ENCODE measurements around the gene UBTF.

UBTF gene

GRCh38 chr17:44229090-44229489 is 9.6 kb upstream of the UBTF start:
- TF ChIP-seq GLIS3 (CRISPR knock-in tag; IDR thresholded peaks at IDR 0.05) (no peak), CSRNP3 (CRISPR knock-in tag; IDR thresholded peaks at IDR 0.05) (no peak), ESRRG (CRISPR knock-in tag; IDR thresholded peaks at IDR 0.05) (no peak), ZC3H10 (CRISPR knock-in tag; IDR thresholded peaks at IDR 0.05) (no peak), TCF4 (CRISPR knock-in tag; IDR thresholded peaks at IDR 0.05; ENCODE audit: borderline replicate concordance) (no peak), OSR1 (CRISPR knock-in tag; IDR thresholded peaks at IDR 0.05) (no peak), POU6F1 (CRISPR knock-in tag; IDR thresholded peaks at IDR 0.05; ENCODE audit: borderline replicate concordance, low read depth) (no peak), RARB (CRISPR knock-in tag; IDR thresholded peaks at IDR 0.05) (no peak), ARNTL (CRISPR knock-in tag; IDR thresholded peaks at IDR 0.05; ENCODE audit: borderline replicate concordance, low read depth) (no peak), TOX (CRISPR knock-in tag; IDR thresholded peaks at IDR 0.05; ENCODE audit: borderline replicate concordance) (no peak), PATZ1 (CRISPR knock-in tag; IDR thresholded peaks at IDR 0.05; ENCODE audit: borderline replicate concordance) (no peak), BACH2 (CRISPR knock-in tag; IDR thresholded peaks at IDR 0.05; ENCODE audit: borderline replicate concordance) (no peak), ZNF8 (CRISPR knock-in tag; IDR thresholded peaks at IDR 0.05) (no peak), PPARA (CRISPR knock-in tag; IDR thresholded peaks at IDR 0.05; ENCODE audit: borderline replicate concordance) (no peak), ZFP30 (CRISPR knock-in tag; IDR thresholded peaks at IDR 0.05) (no peak), SNAI2 (CRISPR knock-in tag; IDR thresholded peaks at IDR 0.05) (no peak), ZNF565 (CRISPR knock-in tag; conservative IDR thresholded peaks at IDR 0.05; ENCODE audit: low read depth) (no peak)
- ATAC-seq: no peak

- no peak for ATAC-seq
- TF ChIP-seq POU6F1 (CRISPR knock-in tag; IDR thresholded peaks at IDR 0.05; ENCODE audit: borderline replicate concordance, low read depth) (no peak), ISL1 (CRISPR knock-in tag; IDR thresholded peaks at IDR 0.05) (peak; percentile 64), GLIS3 (CRISPR knock-in tag; IDR thresholded peaks at IDR 0.05) (no peak), CREB5 (CRISPR knock-in tag; IDR thresholded peaks at IDR 0.05; ENCODE audit: low read depth) (no peak), TOX (CRISPR knock-in tag; IDR thresholded peaks at IDR 0.05; ENCODE audit: borderline replicate concordance) (no peak), OSR1 (CRISPR knock-in tag; IDR thresholded peaks at IDR 0.05) (no peak), TCF4 (CRISPR knock-in tag; IDR thresholded peaks at IDR 0.05; ENCODE audit: borderline replicate concordance) (peak; percentile 29; the same call in 1 of the 2 replicates)
Measured at GRCh38 chr17:44223541-44224071, 4.1 kb upstream of the UBTF start.

GRCh38 chr17:44222112-44222869 is 2.8 kb upstream of the UBTF start:
- TF ChIP-seq TSHZ2 (CRISPR knock-in tag; IDR thresholded peaks at IDR 0.05) (0 out of 2 replicates have a peak, but pooled peaks have one; percentile 30), TOX (CRISPR knock-in tag; IDR thresholded peaks at IDR 0.05; ENCODE audit: borderline replicate concordance) (no peak)
- ATAC-seq: peak; percentile 63

Measured in SK-N-SH treated with all-trans-retinoic acid at 6 μM for 48 hours (cell line).